GM12801 (cell line): ENCODE measurements around the gene PSG1.
"Not testable (repeated sequence)": the region's sequence is repeated elsewhere in the genome, so short reads cannot be mapped to it uniquely, and the experiment has no call there.

ENCODE experiments used
- CTCF ChIP-seq: IDR thresholded peaks from one replicate; pipeline ENCODE4 v1.5.1; 2011; ENCODE audit warnings: control low read depth; ENCODE audit not compliant: insufficient read length; ENCODE audit errors: extremely low read depth

PSG1 gene

GRCh38 chr19:42879613-42880012 lies at the start of gene PSG1:
PSG1 (minus strand) TSS chr19:42879713; CDS start chr19:42879581, 132 bp downstream.
- TF ChIP-seq CTCF, result no peak

GRCh38 chr19:42928896-42929295 lies 49.4 kb upstream of the PSG1 start:
- TF ChIP-seq CTCF, result no peak

- TF ChIP-seq CTCF, result no peak
Measured at GRCh38 chr19:42926781-42927180, 47.3 kb upstream of the PSG1 start.

GRCh38 chr19:42919757-42920079 lies 40.2 kb upstream of the PSG1 start:
- TF ChIP-seq CTCF, result no peak

- not testable (repeated sequence) for TF ChIP-seq CTCF
Measured at GRCh38 chr19:42917634-42918033, 38.1 kb upstream of the PSG1 start, which contains the start of gene PSG6. PSG6 (minus strand) TSS chr19:42917894; CDS start chr19:42917792, 102 bp downstream.

- no peak for TF ChIP-seq CTCF
Measured at GRCh38 chr19:42872608-42873007, 6.9 kb downstream of the PSG1 start.

DNA sequence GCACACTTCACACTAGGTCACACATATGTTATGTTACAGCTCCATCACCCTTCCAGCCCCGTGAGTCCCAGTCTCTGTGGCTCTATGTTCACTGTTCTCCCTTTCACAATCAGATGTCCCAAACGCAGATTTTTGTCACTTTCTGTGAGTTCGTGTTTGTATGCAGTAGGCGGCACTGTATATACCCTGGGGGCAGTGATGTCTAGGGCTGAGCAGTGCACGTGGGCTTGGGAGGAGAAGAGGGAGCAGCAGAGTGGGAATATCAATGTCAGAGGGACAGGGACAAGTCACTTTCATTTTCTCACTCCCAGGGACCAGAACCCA lies 22.0 kb downstream of the PSG1 start:
- no peak for TF ChIP-seq CTCF
